ENCODE results near the gene NPIPB2.
"Not testable (repeated sequence)": the region's sequence is repeated elsewhere in the genome, so short reads cannot be mapped to it uniquely, and the experiment has no call there.

Gene NPIPB2

GRCh38 chr16:11955713-11956123 lies 13.9 kb upstream of the NPIPB2 start:
- no peak overlapping the region for H3K4me3 ChIP-seq (ENCODE audit: low read depth in 1 of 2, low read length in 1 of 2)
- no peaks in the 10 kb centered on the region for H3K4me1 ChIP-seq (ENCODE audit: control insufficient read depth in 1 of 2, insufficient read depth in 1 of 2, low read depth in 1 of 2, low read length in 1 of 2)
- H3K9me3 ChIP-seq: no peaks in the 10 kb centered on the region
- no peaks in the 10 kb centered on the region for H3K27me3 ChIP-seq
- no peaks in the 10 kb centered on the region for H3K36me3 ChIP-seq
- H3K27ac ChIP-seq: no peak overlapping the region
- no peak for TF ChIP-seq CTCF (IDR thresholded peaks at IDR 0.05)

DNA sequence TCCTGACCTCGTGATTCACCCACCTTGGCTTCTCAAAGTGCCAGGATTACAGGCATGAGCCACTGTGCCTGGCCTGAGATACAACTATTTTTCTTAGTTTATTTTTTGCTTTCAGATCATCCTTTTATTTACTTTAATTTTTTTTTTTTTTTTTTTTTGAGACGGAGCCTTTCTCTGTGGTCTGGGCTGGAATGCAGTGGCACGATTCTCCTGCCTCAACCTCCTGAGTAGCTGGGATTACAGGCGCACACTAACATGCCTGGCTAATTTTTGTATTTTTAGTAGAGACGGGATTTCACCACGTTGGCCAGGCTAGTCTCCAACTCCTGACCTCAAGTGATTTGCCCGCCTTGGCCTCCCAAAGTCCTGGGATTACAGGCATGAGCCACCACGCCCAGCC lies 11.7 kb upstream of the NPIPB2 start:
- not testable (repeated sequence) for H3K27me3 ChIP-seq; H3K36me3 ChIP-seq; H3K4me3 ChIP-seq (ENCODE audit: low read depth in 1 of 2, low read length in 1 of 2); H3K9me3 ChIP-seq; H3K4me1 ChIP-seq (ENCODE audit: control insufficient read depth in 1 of 2, insufficient read depth in 1 of 2, low read depth in 1 of 2, low read length in 1 of 2); H3K27ac ChIP-seq

DNA sequence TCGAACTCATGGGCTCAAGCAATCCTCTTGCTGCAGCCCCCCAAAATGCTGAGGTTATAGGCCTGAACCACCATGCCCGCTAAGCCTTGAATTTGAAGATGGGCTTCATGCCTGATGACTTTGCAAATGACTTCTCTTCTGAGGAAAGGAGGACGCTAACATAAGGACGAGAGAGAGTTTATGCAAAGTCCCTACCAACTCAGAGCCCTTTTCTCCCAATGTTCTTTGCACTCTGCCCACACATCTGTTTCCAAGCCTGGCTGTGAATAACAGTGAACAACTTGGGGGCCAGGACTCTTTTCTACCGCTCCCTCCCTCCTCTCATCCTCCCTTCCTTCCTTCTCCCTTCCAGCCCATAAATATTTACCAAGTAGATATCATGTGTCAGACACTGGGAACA lies 8.5 kb upstream of the NPIPB2 start:
- no peaks in the 10 kb centered on the region for H3K4me1 ChIP-seq (ENCODE audit: control insufficient read depth in 1 of 2, insufficient read depth in 1 of 2, low read depth in 1 of 2, low read length in 1 of 2)
- H3K9me3 ChIP-seq: no peaks in the 10 kb centered on the region
- no peaks in the 10 kb centered on the region for H3K27me3 ChIP-seq
- no peak overlapping the region for H3K4me3 ChIP-seq (ENCODE audit: low read depth in 1 of 2, low read length in 1 of 2)
- TF ChIP-seq CTCF (IDR thresholded peaks at IDR 0.05): no peak
- H3K36me3 ChIP-seq: no peaks in the 10 kb centered on the region
- no peak overlapping the region for H3K27ac ChIP-seq

- Histone ChIP-seq H3K27ac (no peak overlapping the region), H3K36me3 (no peaks in the 10 kb centered on the region), H3K4me3 (ENCODE audit: low read depth in 1 of 2, low read length in 1 of 2) (no peak overlapping the region), H3K9me3 (no peaks in the 10 kb centered on the region), H3K27me3 (no peaks in the 10 kb centered on the region), H3K4me1 (ENCODE audit: control insufficient read depth in 1 of 2, insufficient read depth in 1 of 2, low read depth in 1 of 2, low read length in 1 of 2) (no peaks in the 10 kb centered on the region)
- TF ChIP-seq CTCF (IDR thresholded peaks at IDR 0.05): no peak
These were observed 7.7 kb upstream of the NPIPB2 start for GRCh38 chr16:11949527-11949926.

DNA sequence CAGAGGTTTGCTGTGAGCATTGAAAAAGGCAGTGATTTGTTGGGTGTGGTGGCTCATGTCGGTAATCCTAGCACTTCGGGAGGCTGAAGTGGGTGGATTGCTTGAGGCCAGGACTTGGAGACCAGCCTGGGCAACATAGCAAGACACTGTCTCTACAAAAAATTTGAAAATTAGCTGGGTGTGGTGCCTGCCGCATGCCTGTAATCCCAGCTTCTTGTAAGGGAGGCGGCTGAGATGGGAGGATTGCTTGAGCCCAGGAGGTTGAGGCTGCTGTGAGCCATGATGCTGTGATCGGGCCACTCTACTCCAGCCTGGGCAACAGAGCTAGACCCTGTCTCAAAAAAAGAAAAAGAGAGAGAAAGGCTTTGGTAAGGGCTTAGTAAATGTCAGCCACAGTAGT lies 7.0 kb upstream of the NPIPB2 start:
- H3K27ac ChIP-seq: no peak overlapping the region
- no peaks in the 10 kb centered on the region for H3K27me3 ChIP-seq
- H3K9me3 ChIP-seq: no peaks in the 10 kb centered on the region
- no peak overlapping the region for H3K4me3 ChIP-seq (ENCODE audit: low read depth in 1 of 2, low read length in 1 of 2)
- no peak for TF ChIP-seq CTCF (IDR thresholded peaks at IDR 0.05)
- H3K4me1 ChIP-seq (ENCODE audit: control insufficient read depth in 1 of 2, insufficient read depth in 1 of 2, low read depth in 1 of 2, low read length in 1 of 2): no peaks in the 10 kb centered on the region
- no peaks in the 10 kb centered on the region for H3K36me3 ChIP-seq

DNA sequence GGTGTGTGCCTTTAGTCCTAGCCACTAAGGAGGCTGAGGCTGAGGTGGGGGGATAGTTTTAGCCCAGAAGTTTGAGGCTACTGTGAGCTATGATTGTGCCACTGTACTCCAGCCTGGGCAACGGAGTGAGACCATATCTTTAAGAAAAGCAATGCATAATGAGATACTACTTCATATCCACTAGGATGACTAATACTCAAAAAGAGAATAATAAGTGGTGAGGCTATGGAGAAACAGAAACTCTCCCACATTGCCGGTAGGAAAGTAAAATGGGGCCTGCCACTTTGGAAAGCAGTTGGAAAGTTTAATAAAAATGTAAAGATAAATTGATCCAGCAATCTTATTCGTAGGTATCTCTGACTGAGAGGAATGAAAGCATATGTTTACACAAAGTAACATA lies 4.6 kb upstream of the NPIPB2 start:
- Histone ChIP-seq H3K4me1 (ENCODE audit: control insufficient read depth in 1 of 2, insufficient read depth in 1 of 2, low read depth in 1 of 2, low read length in 1 of 2) (no peaks in the 10 kb centered on the region), H3K27ac (no peak overlapping the region), H3K4me3 (ENCODE audit: low read depth in 1 of 2, low read length in 1 of 2) (no peak overlapping the region), H3K9me3 (no peaks in the 10 kb centered on the region), H3K36me3 (no peaks in the 10 kb centered on the region), H3K27me3 (no peaks in the 10 kb centered on the region)
- no peak for TF ChIP-seq CTCF (IDR thresholded peaks at IDR 0.05)

- H3K27me3 ChIP-seq; H3K27ac ChIP-seq; H3K36me3 ChIP-seq; H3K4me3 ChIP-seq (ENCODE audit: low read depth in 1 of 2, low read length in 1 of 2); H3K4me1 ChIP-seq (ENCODE audit: control insufficient read depth in 1 of 2, insufficient read depth in 1 of 2, low read depth in 1 of 2, low read length in 1 of 2); H3K9me3 ChIP-seq: not testable (repeated sequence)
These were observed 14.5 kb downstream of the NPIPB2 start for GRCh38 chr16:11927350-11927749.

DNA sequence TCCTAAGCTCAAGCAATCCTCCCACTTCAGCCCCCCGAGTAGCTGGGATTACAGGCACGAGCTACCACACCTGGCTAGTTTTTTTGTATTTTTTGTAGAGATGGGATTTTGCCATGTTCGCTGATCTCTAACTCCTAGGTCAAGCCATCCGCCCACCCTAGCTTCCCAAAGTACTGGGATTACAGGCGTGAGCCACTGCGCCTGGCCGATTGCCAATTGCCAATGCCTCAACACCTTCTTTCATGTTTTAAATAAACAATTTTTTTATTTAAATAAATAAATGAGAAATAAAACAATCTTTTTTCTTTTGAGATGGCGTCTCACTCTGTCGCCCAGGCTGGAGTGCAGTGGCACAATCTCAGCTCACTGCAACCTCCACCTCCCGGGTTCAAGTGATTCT lies 17.8 kb downstream of the NPIPB2 start:
- H3K9me3 ChIP-seq; H3K27ac ChIP-seq; H3K36me3 ChIP-seq; H3K4me1 ChIP-seq (ENCODE audit: control insufficient read depth in 1 of 2, insufficient read depth in 1 of 2, low read depth in 1 of 2, low read length in 1 of 2); H3K27me3 ChIP-seq; H3K4me3 ChIP-seq (ENCODE audit: low read depth in 1 of 2, low read length in 1 of 2): not testable (repeated sequence)

Data from neutrophil (primary cell).